HG03135 (cell line): Measurements from ENCODE around the gene DUSP6.

Experiments
- ATAC-seq: cut with Tn5 transposase; IDR thresholded peaks from one replicate; pipeline ENCODE4 v1.9.1; 2021; ENCODE audit warnings: mild to moderate bottlenecking, moderate library complexity; ENCODE audit not compliant: unreplicated experiment

Gene DUSP6

DNA sequence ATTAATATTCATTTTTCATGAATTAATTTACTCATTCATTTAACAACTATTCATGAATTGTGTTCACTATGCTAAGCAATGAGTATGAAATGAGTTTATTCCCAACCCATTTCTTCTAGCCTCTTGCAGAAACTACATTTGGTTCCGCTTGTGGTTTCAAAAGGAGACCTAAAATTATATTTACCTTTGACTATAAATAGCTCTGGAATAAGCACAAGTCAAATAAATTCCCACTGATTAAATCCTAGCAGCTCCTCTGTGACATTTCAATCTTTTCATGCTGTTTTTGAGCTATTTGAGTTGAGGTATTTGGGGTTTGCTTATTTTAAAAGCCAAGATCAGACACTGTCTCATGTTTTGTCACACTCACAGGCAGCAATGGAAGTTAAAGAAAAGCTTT is 46.9 kb downstream of the DUSP6 start:
- ATAC-seq = no peak

DNA sequence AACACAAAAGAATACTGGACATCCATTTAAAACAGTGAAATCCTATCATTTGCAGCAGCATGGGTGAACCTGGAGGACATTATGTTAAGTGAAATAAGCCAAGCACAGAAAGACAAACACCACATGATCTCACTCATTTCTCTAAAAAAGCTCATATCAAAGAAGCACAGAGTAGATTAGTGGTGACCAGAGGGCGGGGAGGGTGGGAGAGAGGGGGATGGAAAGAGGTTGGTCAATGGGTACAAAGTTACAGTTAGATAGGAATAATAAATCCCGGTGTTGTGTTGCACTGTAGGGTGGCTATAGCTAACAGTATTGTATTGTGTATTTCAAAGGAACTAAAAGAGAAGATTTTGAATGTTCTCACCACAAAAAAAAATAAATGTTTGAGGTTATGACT is 52.4 kb downstream of the DUSP6 start:
- no peak for ATAC-seq

DNA sequence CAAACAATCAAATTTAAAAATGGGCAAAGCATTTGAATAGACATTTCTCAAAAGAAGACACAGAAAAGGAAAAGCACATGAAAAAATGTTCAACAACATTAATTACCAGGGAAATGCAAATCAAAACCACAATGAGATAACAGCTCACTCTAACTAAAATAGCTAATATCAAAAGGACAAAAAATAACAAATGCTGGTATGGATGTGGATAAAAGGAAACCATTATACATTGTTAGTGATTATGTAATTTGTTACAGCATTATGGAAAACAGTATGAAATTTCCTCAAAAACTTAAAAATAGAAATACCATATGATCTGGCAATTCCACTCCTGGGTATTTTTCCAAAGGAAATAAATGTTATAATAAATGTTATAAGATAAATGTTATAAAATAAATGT is 52.9 kb downstream of the DUSP6 start:
- no peak for ATAC-seq
